Astrocyte of the spinal cord (primary cell): Measurements from ENCODE around the gene SPOCK3.

Experiments
- DNase-seq: peaks from one replicate; pipeline ENCODE4 v3.0.0; 2011; ENCODE audit warnings: low read depth, low spot score
- H3K4me3 ChIP-seq: 2 replicates; pipeline ENCODE4 v1.5.1; 2011; ENCODE audit warnings: low read depth, mild to moderate bottlenecking, low read length, moderate library complexity
- in situ Hi-C: cut with HindIII; loops from 2 replicates; pipeline ENCODE4 v1.10.0; 2017; ENCODE audit warnings: low sequenced_read_pairs
- TF ChIP-seq, protein P1 (sequence below): IDR thresholded peaks from 2 replicates; pipeline ENCODE4 v1.5.1; 2012; ENCODE audit warnings: low read depth, mild to moderate bottlenecking, low read length, inconsistent platforms

The SPOCK3 gene

DNA sequence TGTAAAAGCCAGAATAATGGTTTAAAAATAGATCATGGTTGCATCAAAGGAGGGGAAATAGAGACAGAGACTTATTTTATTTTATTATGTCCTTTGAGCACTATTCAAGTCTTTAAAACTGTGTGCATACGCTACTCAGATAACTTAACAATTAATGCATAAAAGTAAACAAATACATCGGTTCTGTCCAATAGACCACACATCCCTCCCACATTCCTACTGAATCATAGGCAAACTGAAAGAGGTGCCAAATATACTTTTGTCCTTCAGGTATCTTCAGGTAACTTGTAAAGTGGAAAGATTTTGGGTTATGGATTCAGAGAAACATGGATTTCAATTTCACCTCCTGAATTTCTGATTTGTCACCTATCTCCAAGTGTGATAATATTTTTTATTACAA lies 91.3 kb downstream of the SPOCK3 start:
- no peak for DNase-seq
- TF ChIP-seq, protein P1, sequence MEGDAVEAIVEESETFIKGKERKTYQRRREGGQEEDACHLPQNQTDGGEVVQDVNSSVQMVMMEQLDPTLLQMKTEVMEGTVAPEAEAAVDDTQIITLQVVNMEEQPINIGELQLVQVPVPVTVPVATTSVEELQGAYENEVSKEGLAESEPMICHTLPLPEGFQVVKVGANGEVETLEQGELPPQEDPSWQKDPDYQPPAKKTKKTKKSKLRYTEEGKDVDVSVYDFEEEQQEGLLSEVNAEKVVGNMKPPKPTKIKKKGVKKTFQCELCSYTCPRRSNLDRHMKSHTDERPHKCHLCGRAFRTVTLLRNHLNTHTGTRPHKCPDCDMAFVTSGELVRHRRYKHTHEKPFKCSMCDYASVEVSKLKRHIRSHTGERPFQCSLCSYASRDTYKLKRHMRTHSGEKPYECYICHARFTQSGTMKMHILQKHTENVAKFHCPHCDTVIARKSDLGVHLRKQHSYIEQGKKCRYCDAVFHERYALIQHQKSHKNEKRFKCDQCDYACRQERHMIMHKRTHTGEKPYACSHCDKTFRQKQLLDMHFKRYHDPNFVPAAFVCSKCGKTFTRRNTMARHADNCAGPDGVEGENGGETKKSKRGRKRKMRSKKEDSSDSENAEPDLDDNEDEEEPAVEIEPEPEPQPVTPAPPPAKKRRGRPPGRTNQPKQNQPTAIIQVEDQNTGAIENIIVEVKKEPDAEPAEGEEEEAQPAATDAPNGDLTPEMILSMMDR: no peak
- in situ Hi-C loops: no loop called here
- no peak overlapping the region for H3K4me3 ChIP-seq

- no peak overlapping the region for H3K4me3 ChIP-seq
- in situ Hi-C loops: no loop called here
- DNase-seq: no peak
- TF ChIP-seq, protein P1: no peak
These were observed 98.0 kb downstream of the SPOCK3 start for GRCh38 chr4:167136270-167136669.

- in situ Hi-C loops: no loop called here
- TF ChIP-seq, protein P1: no peak
- no peak overlapping the region for H3K4me3 ChIP-seq
- DNase-seq: no peak
These were observed 105.1 kb downstream of the SPOCK3 start for GRCh38 chr4:167129146-167129545.

- DNase-seq: no peak
- TF ChIP-seq, protein P1: no peak
- no peak overlapping the region for H3K4me3 ChIP-seq
- in situ Hi-C loops: no loop called here
These were observed 114.9 kb downstream of the SPOCK3 start for GRCh38 chr4:167119392-167119791.

GRCh38 chr4:167117273-167117672 lies 117.0 kb downstream of the SPOCK3 start:
- no peak for DNase-seq
- in situ Hi-C loops: no loop called here
- TF ChIP-seq, protein P1: no peak
- H3K4me3 ChIP-seq: no peak overlapping the region

GRCh38 chr4:167114416-167114971 lies 119.8 kb downstream of the SPOCK3 start:
- TF ChIP-seq, protein P1: no peak
- H3K4me3 ChIP-seq: no peak overlapping the region
- no peak for DNase-seq
- in situ Hi-C loops: no loop called here

DNA sequence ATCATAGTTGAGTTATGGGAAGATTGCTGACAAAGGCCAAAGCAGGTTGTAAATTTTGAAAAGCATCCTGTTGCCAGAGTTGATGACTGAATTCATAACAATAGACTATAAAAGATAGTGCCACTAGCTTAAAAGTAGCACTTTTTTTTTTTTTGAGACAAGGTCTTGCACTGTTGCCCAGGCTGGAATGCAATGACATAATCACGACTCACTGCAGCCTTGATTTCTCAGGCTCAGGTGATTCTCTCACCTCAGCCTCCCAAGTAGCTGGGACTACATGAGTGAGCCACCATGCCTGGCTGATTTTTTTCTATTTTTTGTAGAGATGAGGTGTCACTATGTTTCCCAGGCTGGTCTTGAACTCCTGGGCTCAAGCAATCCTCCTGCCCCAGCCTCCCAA lies 122.7 kb downstream of the SPOCK3 start:
- no peak overlapping the region for H3K4me3 ChIP-seq
- in situ Hi-C loops: no loop called here
- no peak for DNase-seq
- TF ChIP-seq, protein P1: no peak
